ENCODE results near the gene CTSV.
"Not testable (repeated sequence)": the region's sequence is repeated elsewhere in the genome, so short reads cannot be mapped to it uniquely, and the experiment has no call there.

DNA sequence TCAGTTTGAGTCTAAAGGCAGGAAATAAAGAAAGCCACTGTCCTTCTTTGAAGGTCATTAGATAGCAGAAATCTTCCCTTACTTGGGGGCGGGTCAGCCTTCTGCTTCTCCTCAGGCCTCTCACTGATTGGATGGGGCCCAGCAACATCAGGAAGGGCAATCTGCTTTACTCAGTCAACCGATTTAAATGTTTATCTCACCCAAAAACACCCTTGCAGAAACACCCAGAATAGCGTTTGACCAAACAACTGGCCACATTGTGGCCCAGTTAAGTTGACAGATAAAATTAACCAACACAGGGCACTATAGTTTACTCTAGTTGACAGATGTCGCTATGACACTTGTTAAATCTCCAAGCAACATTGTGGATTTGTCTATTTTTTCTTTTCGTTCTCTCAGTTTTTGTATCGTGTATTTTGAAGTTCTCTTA, 45.6 kb upstream of the CTSV start:
- TF ChIP-seq, protein P1, sequence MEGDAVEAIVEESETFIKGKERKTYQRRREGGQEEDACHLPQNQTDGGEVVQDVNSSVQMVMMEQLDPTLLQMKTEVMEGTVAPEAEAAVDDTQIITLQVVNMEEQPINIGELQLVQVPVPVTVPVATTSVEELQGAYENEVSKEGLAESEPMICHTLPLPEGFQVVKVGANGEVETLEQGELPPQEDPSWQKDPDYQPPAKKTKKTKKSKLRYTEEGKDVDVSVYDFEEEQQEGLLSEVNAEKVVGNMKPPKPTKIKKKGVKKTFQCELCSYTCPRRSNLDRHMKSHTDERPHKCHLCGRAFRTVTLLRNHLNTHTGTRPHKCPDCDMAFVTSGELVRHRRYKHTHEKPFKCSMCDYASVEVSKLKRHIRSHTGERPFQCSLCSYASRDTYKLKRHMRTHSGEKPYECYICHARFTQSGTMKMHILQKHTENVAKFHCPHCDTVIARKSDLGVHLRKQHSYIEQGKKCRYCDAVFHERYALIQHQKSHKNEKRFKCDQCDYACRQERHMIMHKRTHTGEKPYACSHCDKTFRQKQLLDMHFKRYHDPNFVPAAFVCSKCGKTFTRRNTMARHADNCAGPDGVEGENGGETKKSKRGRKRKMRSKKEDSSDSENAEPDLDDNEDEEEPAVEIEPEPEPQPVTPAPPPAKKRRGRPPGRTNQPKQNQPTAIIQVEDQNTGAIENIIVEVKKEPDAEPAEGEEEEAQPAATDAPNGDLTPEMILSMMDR (conservative IDR thresholded peaks at IDR 0.05 in 1 of 2, IDR thresholded peaks at IDR 0.05 in 1 of 2; ENCODE audit: low read depth in 1 of 2, low read length in 2 of 2) = not testable (repeated sequence)
- TF ChIP-seq EZH2 (IDR thresholded peaks at IDR 0.05; ENCODE audit: low read length, missing control alignments) = not testable (repeated sequence)
